Measurements from ENCODE around the gene CREBBP. TPM values are rescaled to one million over a fixed set of nuclear protein-coding genes. Genes with fewer than 3 reads are reported as not detected.

Gene CREBBP
- total RNA-seq, 1 experiment from 2014 or later: 10.8 TPM

- no peak for DNase-seq (ENCODE audit: low read depth)
Observed at GRCh38 chr16:3825103-3825502, 55.4 kb downstream of the CREBBP start.

- peak; percentile 40 for DNase-seq (ENCODE audit: low read depth)
Observed at GRCh38 chr16:3824121-3824795, 56.3 kb downstream of the CREBBP start.

- no peak for DNase-seq (ENCODE audit: low read depth)
Observed at GRCh38 chr16:3823427-3823826, 57.1 kb downstream of the CREBBP start.

GRCh38 chr16:3822366-3823045, 58.0 kb downstream of the CREBBP start:
- DNase-seq (ENCODE audit: low read depth): no peak

GRCh38 chr16:3821184-3821583, 59.3 kb downstream of the CREBBP start:
- no peak for DNase-seq (ENCODE audit: low read depth)

GRCh38 chr16:3819746-3820724, 60.5 kb downstream of the CREBBP start:
- DNase-seq (ENCODE audit: low read depth): peak; percentile 76

GRCh38 chr16:3819175-3819527, 61.4 kb downstream of the CREBBP start:
- no peak for DNase-seq (ENCODE audit: low read depth)

- no peak for DNase-seq (ENCODE audit: low read depth)
Observed at GRCh38 chr16:3816326-3816725, 64.2 kb downstream of the CREBBP start.

- DNase-seq (ENCODE audit: low read depth): no peak
Observed at GRCh38 chr16:3814755-3815154, 65.8 kb downstream of the CREBBP start.

- no peak for DNase-seq (ENCODE audit: low read depth)
Observed at GRCh38 chr16:3812469-3813172, 67.9 kb downstream of the CREBBP start.

GRCh38 chr16:3810818-3811217, 69.7 kb downstream of the CREBBP start:
- no peak for DNase-seq (ENCODE audit: low read depth)

GRCh38 chr16:3810198-3810664, 70.3 kb downstream of the CREBBP start:
- no peak for DNase-seq (ENCODE audit: low read depth)

GRCh38 chr16:3808308-3809063, 72.0 kb downstream of the CREBBP start:
- DNase-seq (ENCODE audit: low read depth): no peak

- no peak for DNase-seq (ENCODE audit: low read depth)
Observed at GRCh38 chr16:3807425-3808123, 72.9 kb downstream of the CREBBP start.

- DNase-seq (ENCODE audit: low read depth): no peak
Observed at GRCh38 chr16:3804426-3805016, 76.0 kb downstream of the CREBBP start.

GRCh38 chr16:3800477-3801270, 79.8 kb downstream of the CREBBP start:
- DNase-seq (ENCODE audit: low read depth): no peak

- DNase-seq (ENCODE audit: low read depth): no peak
Observed at GRCh38 chr16:3800019-3800418, 80.5 kb downstream of the CREBBP start.

GRCh38 chr16:3799354-3799753, 81.2 kb downstream of the CREBBP start:
- no peak for DNase-seq (ENCODE audit: low read depth)

GRCh38 chr16:3798838-3799237, 81.7 kb downstream of the CREBBP start:
- no peak for DNase-seq (ENCODE audit: low read depth)
